DOHH2 (cell line): ENCODE results near the gene LPIN3.

Experiments
- H3F3A ChIP-seq: fragments of 200-600 bp; sonication (generic), shearing (Covaris generic); 2 replicates; pipeline ENCODE4 v1.6.0; 2016; ENCODE audit warnings: antibody characterized with exemption, mild to moderate bottlenecking; ENCODE audit not compliant: control insufficient read depth, insufficient read depth
- H3K27ac ChIP-seq: fragments of 200-600 bp; sonication (generic); 2 replicates; pipeline ENCODE4 v1.5.1; 2014; ENCODE audit warnings: low read depth, mild to moderate bottlenecking, low read length, moderate library complexity
- H3K27me3 ChIP-seq: fragments of 200-600 bp; sonication (generic); 2 replicates; pipeline ENCODE4 v1.6.1; 2014; ENCODE audit warnings: mild to moderate bottlenecking, low read length, mixed read lengths; ENCODE audit not compliant: control insufficient read depth
- H3K36me3 ChIP-seq: fragments of 200-600 bp; sonication (generic); 2 replicates; pipeline ENCODE4 v1.6.1; 2014; ENCODE audit warnings: mild to moderate bottlenecking, low read length, moderate library complexity, mixed read lengths; ENCODE audit not compliant: control insufficient read depth
- H3K4me1 ChIP-seq: fragments of 200-600 bp; sonication (generic); 2 replicates; pipeline ENCODE4 v1.6.1; 2014; ENCODE audit warnings: mild to moderate bottlenecking, low read length, mixed read lengths; ENCODE audit not compliant: control insufficient read depth
- H3K4me2 ChIP-seq: fragments of 200-600 bp; sonication (generic); 2 replicates; pipeline ENCODE4 v1.6.0; 2014; ENCODE audit warnings: mild to moderate bottlenecking, low read length, moderate library complexity
- H3K4me3 ChIP-seq: fragments of 200-600 bp; sonication (generic); 2 replicates; pipeline ENCODE4 v1.5.1; 2014; ENCODE audit warnings: mild to moderate bottlenecking, low read length, mixed read lengths
- H3K79me2 ChIP-seq: fragments of 200-600 bp; sonication (generic); 2 replicates; pipeline ENCODE4 v1.6.1; 2014; ENCODE audit warnings: mild to moderate bottlenecking, low read length, mixed read lengths; ENCODE audit not compliant: control insufficient read depth
- H3K9me2 ChIP-seq: fragments of 200-600 bp; sonication (generic); replicated peaks from 2 replicates; pipeline ENCODE4 v1.6.1; 2014; ENCODE audit warnings: mild to moderate bottlenecking, low read length, mixed read lengths; ENCODE audit not compliant: control insufficient read depth
- H3K9me3 ChIP-seq: fragments of 200-600 bp; sonication (generic); 2 replicates; pipeline ENCODE4 v1.6.1; 2014; ENCODE audit warnings: antibody characterized with exemption, low read length, mixed read lengths; ENCODE audit not compliant: control insufficient read depth, insufficient read depth
- H4K20me1 ChIP-seq: fragments of 200-600 bp; sonication (generic); 2 replicates; pipeline ENCODE4 v1.6.0; 2014; ENCODE audit warnings: low read depth, mild to moderate bottlenecking, antibody characterized with exemption, low read length, moderate library complexity; ENCODE audit not compliant: control insufficient read depth, insufficient read depth
- CTCF ChIP-seq: fragments of 200-600 bp; sonication (generic); IDR thresholded peaks from one replicate; pipeline ENCODE4 v1.5.1; 2014; ENCODE audit warnings: antibody characterized with exemption, mild to moderate bottlenecking, low read depth, low read length; ENCODE audit not compliant: poor library complexity, severe bottlenecking
- EZH2phosphoT487 ChIP-seq: fragments of 200-600 bp; sonication (generic); IDR thresholded peaks from 2 replicates; pipeline ENCODE4 v1.6.1; 2017; ENCODE audit warnings: borderline replicate concordance, mild to moderate bottlenecking, antibody characterized with exemption, low read length, moderate library complexity, mixed read lengths

The LPIN3 gene

GRCh38 chr20:41394931-41395666 is 54.5 kb downstream of the LPIN3 start:
- H3K27me3 ChIP-seq, result no peaks in the 10 kb centered on the region
- no peaks in the 10 kb centered on the region for H3K79me2 ChIP-seq
- no peak overlapping the region for H3K4me2 ChIP-seq
- no peak overlapping the region for H3K4me3 ChIP-seq
- no peaks in the 10 kb centered on the region for H4K20me1 ChIP-seq
- H3K27ac ChIP-seq, result no peak overlapping the region
- no peaks in the 10 kb centered on the region for H3K9me3 ChIP-seq
- no peak for TF ChIP-seq CTCF
- no peak for TF ChIP-seq EZH2phosphoT487
- H3K36me3 ChIP-seq, result no peaks in the 10 kb centered on the region
- no peaks in the 10 kb centered on the region for H3F3A ChIP-seq
- no peaks in the 10 kb centered on the region for H3K4me1 ChIP-seq
- H3K9me2 ChIP-seq, result no peaks in the 10 kb centered on the region

GRCh38 chr20:41395667-41396664 is 55.3 kb downstream of the LPIN3 start:
- Histone ChIP-seq H3K27me3 (no peaks in the 10 kb centered on the region), H3K79me2 (no peaks in the 10 kb centered on the region), H3F3A (no peaks in the 10 kb centered on the region), H4K20me1 (no peaks in the 10 kb centered on the region), H3K9me3 (no peaks in the 10 kb centered on the region), H3K4me3 (no peak overlapping the region), H3K36me3 (no peaks in the 10 kb centered on the region), H3K4me2 (no peak overlapping the region), H3K4me1 (no peaks in the 10 kb centered on the region), H3K9me2 (no peaks in the 10 kb centered on the region), H3K27ac (no peak overlapping the region)
- no peak for TF ChIP-seq EZH2phosphoT487
- TF ChIP-seq CTCF, result no peak

- H3K27ac ChIP-seq, result no peak overlapping the region
- H3K36me3 ChIP-seq, result no peaks in the 10 kb centered on the region; the same call in 1 of the 2 replicates
- TF ChIP-seq CTCF (no peak), EZH2phosphoT487 (no peak)
Measured at GRCh38 chr20:41398408-41398807, 57.8 kb downstream of the LPIN3 start.

More at GRCh38 chr20:41398408-41398807, 57.8 kb downstream of the LPIN3 start:
- H3K4me1 ChIP-seq, result no peaks in the 10 kb centered on the region
- no peak overlapping the region for H3K4me2 ChIP-seq
- H3K9me3 ChIP-seq, result no peaks in the 10 kb centered on the region
- H4K20me1 ChIP-seq, result no peaks in the 10 kb centered on the region
- no peaks in the 10 kb centered on the region for H3K9me2 ChIP-seq
- no peaks in the 10 kb centered on the region for H3K79me2 ChIP-seq
- H3F3A ChIP-seq, result no peaks in the 10 kb centered on the region
- no peaks in the 10 kb centered on the region for H3K27me3 ChIP-seq
- no peak overlapping the region for H3K4me3 ChIP-seq
